ENCODE data around the gene SEMA4D. TPM values are rescaled to one million over a fixed set of nuclear protein-coding genes. Genes with fewer than 3 reads are reported as not detected.

The SEMA4D gene
- total and polyA plus RNA-seq, 2 experiments from 2014 or later, result 9.4 to 10.4 TPM

GRCh38 chr9:89440046-89440445 is 57.9 kb downstream of the SEMA4D start:
- no peaks in the 10 kb centered on the region for H3K36me3 ChIP-seq (replicated peaks; ENCODE audit: insufficient read depth, low read depth)
- H3K4me3 ChIP-seq, result no peak overlapping the region
- H3K9me2 ChIP-seq (replicated peaks; ENCODE audit: insufficient read depth), result no peaks in the 10 kb centered on the region
- no peak overlapping the region for H3K27ac ChIP-seq
- WGBS (ENCODE audit: low lambda C conversion rate, missing lambda C conversion rate), result 75% methylated on average over 4 of the region's 8 CpGs
- no peaks in the 10 kb centered on the region for H3K9me3 ChIP-seq (ENCODE audit: low read depth)
- H4K20me1 ChIP-seq (ENCODE audit: insufficient read depth, poor library complexity, severe bottlenecking), result no peaks in the 10 kb centered on the region
- no peak overlapping the region for H3K4me2 ChIP-seq
- no peaks in the 10 kb centered on the region for H3K79me2 ChIP-seq
- no peak for DNase-seq (ENCODE audit: low spot score)
- no peak for TF ChIP-seq CTCF (IDR thresholded peaks at IDR 0.05; ENCODE audit: poor library complexity)
- TF ChIP-seq EZH2phosphoT487 (IDR thresholded peaks at IDR 0.05; ENCODE audit: low read depth, severe bottlenecking, unreplicated experiment), result no peak
- no peak for TF ChIP-seq EZH2 (IDR thresholded peaks at IDR 0.05; ENCODE audit: borderline replicate concordance)
- H3K27me3 ChIP-seq, result no peaks in the 10 kb centered on the region
- H3K4me1 ChIP-seq (ENCODE audit: insufficient read depth), result peaks cover 17% of the 10 kb centered on the region
- no peak overlapping the region for H2AFZ ChIP-seq

GRCh38 chr9:89439571-89439970 is 58.3 kb downstream of the SEMA4D start:
- Histone ChIP-seq H4K20me1 (ENCODE audit: insufficient read depth, poor library complexity, severe bottlenecking) (no peaks in the 10 kb centered on the region), H3K36me3 (replicated peaks; ENCODE audit: insufficient read depth, low read depth) (no peaks in the 10 kb centered on the region), H3K27ac (no peak overlapping the region), H3K9me3 (ENCODE audit: low read depth) (no peaks in the 10 kb centered on the region), H3K4me3 (no peak overlapping the region), H3K9me2 (replicated peaks; ENCODE audit: insufficient read depth) (no peaks in the 10 kb centered on the region), H2AFZ (no peak overlapping the region), H3K4me2 (no peak overlapping the region), H3K4me1 (ENCODE audit: insufficient read depth) (peaks cover 20% of the 10 kb centered on the region), H3K27me3 (no peaks in the 10 kb centered on the region), H3K79me2 (no peaks in the 10 kb centered on the region)
- no peak for DNase-seq (ENCODE audit: low spot score)
- 93% methylated on average over 10 of the region's 10 CpGs for WGBS (ENCODE audit: low lambda C conversion rate, missing lambda C conversion rate)
- no peak for TF ChIP-seq EZH2phosphoT487 (IDR thresholded peaks at IDR 0.05; ENCODE audit: low read depth, severe bottlenecking, unreplicated experiment)
- no peak for TF ChIP-seq EZH2 (IDR thresholded peaks at IDR 0.05; ENCODE audit: borderline replicate concordance)
- no peak for TF ChIP-seq CTCF (IDR thresholded peaks at IDR 0.05; ENCODE audit: poor library complexity)

GRCh38 chr9:89438194-89438593 is 59.7 kb downstream of the SEMA4D start:
- Histone ChIP-seq H3K9me2 (replicated peaks; ENCODE audit: insufficient read depth) (no peaks in the 10 kb centered on the region), H3K27me3 (no peaks in the 10 kb centered on the region), H3K36me3 (replicated peaks; ENCODE audit: insufficient read depth, low read depth) (no peaks in the 10 kb centered on the region), H3K9me3 (ENCODE audit: low read depth) (no peaks in the 10 kb centered on the region), H3K4me1 (ENCODE audit: insufficient read depth) (peaks cover 20% of the 10 kb centered on the region), H4K20me1 (ENCODE audit: insufficient read depth, poor library complexity, severe bottlenecking) (no peaks in the 10 kb centered on the region), H3K27ac (no peak overlapping the region), H2AFZ (no peak overlapping the region), H3K4me3 (no peak overlapping the region), H3K79me2 (no peaks in the 10 kb centered on the region), H3K4me2 (no peak overlapping the region)
- 88% methylated on average over 7 of the region's 7 CpGs for WGBS (ENCODE audit: low lambda C conversion rate, missing lambda C conversion rate)
- DNase-seq (ENCODE audit: low spot score), result no peak
- TF ChIP-seq EZH2phosphoT487 (IDR thresholded peaks at IDR 0.05; ENCODE audit: low read depth, severe bottlenecking, unreplicated experiment) (no peak), CTCF (IDR thresholded peaks at IDR 0.05; ENCODE audit: poor library complexity) (no peak), EZH2 (IDR thresholded peaks at IDR 0.05; ENCODE audit: borderline replicate concordance) (no peak)

- H3K4me1 ChIP-seq (ENCODE audit: insufficient read depth), result peaks cover 20% of the 10 kb centered on the region
- H3K79me2 ChIP-seq, result no peaks in the 10 kb centered on the region
- H2AFZ ChIP-seq, result no peak overlapping the region
- H3K4me2 ChIP-seq, result no peak overlapping the region
- H3K9me3 ChIP-seq (ENCODE audit: low read depth), result no peaks in the 10 kb centered on the region
- no peaks in the 10 kb centered on the region for H3K9me2 ChIP-seq (replicated peaks; ENCODE audit: insufficient read depth)
- no peak for TF ChIP-seq EZH2 (IDR thresholded peaks at IDR 0.05; ENCODE audit: borderline replicate concordance)
- no peak for TF ChIP-seq CTCF (IDR thresholded peaks at IDR 0.05; ENCODE audit: poor library complexity)
- no peak for TF ChIP-seq EZH2phosphoT487 (IDR thresholded peaks at IDR 0.05; ENCODE audit: low read depth, severe bottlenecking, unreplicated experiment)
- H3K4me3 ChIP-seq, result no peak overlapping the region
- WGBS (ENCODE audit: low lambda C conversion rate, missing lambda C conversion rate), result 97% methylated on average over 5 of the region's 5 CpGs
- no peak overlapping the region for H3K27ac ChIP-seq
- no peaks in the 10 kb centered on the region for H4K20me1 ChIP-seq (ENCODE audit: insufficient read depth, poor library complexity, severe bottlenecking)
- no peaks in the 10 kb centered on the region for H3K27me3 ChIP-seq
- no peak for DNase-seq (ENCODE audit: low spot score)
- H3K36me3 ChIP-seq (replicated peaks; ENCODE audit: insufficient read depth, low read depth), result no peaks in the 10 kb centered on the region
Measured at GRCh38 chr9:89437772-89438171, 60.1 kb downstream of the SEMA4D start.
